ENCODE results near the gene TYMS.
A peak's percentile ranks its signal among the peaks of the same experiment; 100 is the strongest.

TYMS gene

GRCh38 chr18:649341-649740 lies 8.1 kb upstream of the TYMS start:
- no peak for DNase-seq

- peak; percentile 60 for DNase-seq
These were observed 7.0 kb upstream of the TYMS start for GRCh38 chr18:650428-650858.

- DNase-seq = no peak
These were observed 5.3 kb upstream of the TYMS start for GRCh38 chr18:652131-652530.

GRCh38 chr18:653512-653911 lies 3.9 kb upstream of the TYMS start:
- no peak for DNase-seq

- no peak for DNase-seq
These were observed 2.9 kb upstream of the TYMS start for GRCh38 chr18:654601-655000.

GRCh38 chr18:655445-655844 lies 2.0 kb upstream of the TYMS start:
- DNase-seq = no peak

- DNase-seq = peak; percentile 95
These were observed 821 bp downstream of the TYMS start for GRCh38 chr18:658001-658946.

- DNase-seq = no peak
These were observed 1.6 kb downstream of the TYMS start for GRCh38 chr18:658947-659533.

GRCh38 chr18:659597-659996 lies 2.1 kb downstream of the TYMS start:
- no peak for DNase-seq

- no peak for DNase-seq
These were observed 4.7 kb downstream of the TYMS start for GRCh38 chr18:662197-662596.

- peak; percentile 44 for DNase-seq
These were observed 8.7 kb downstream of the TYMS start for GRCh38 chr18:666177-666576.

- no peak for DNase-seq
These were observed 9.2 kb downstream of the TYMS start for GRCh38 chr18:666628-667027.

- DNase-seq = no peak
These were observed 10.8 kb downstream of the TYMS start for GRCh38 chr18:668260-668659.

GRCh38 chr18:669077-669476 lies 11.6 kb downstream of the TYMS start:
- DNase-seq = no peak

GRCh38 chr18:670522-670921 lies 13.1 kb downstream of the TYMS start:
- DNase-seq = no peak

GRCh38 chr18:671405-671804 lies 14.0 kb downstream of the TYMS start:
- no peak for DNase-seq

GRCh38 chr18:673317-673716 lies 15.9 kb downstream of the TYMS start:
- no peak for DNase-seq

GRCh38 chr18:673769-674168 lies 16.3 kb downstream of the TYMS start:
- DNase-seq = no peak

GRCh38 chr18:675307-675706 lies 17.9 kb downstream of the TYMS start:
- no peak for DNase-seq

- no peak for DNase-seq
These were observed 18.6 kb downstream of the TYMS start for GRCh38 chr18:676069-676468.

GRCh38 chr18:676736-677135 lies 19.3 kb downstream of the TYMS start:
- DNase-seq = no peak

- DNase-seq = no peak
These were observed 19.7 kb downstream of the TYMS start for GRCh38 chr18:677145-677544.

- no peak for DNase-seq
These were observed 20.5 kb downstream of the TYMS start for GRCh38 chr18:677951-678381.

- no peak for DNase-seq
These were observed 21.2 kb downstream of the TYMS start for GRCh38 chr18:678482-679182.
